Measurements from ENCODE around the gene ZNF57. TPM values are rescaled to one million over a fixed set of nuclear protein-coding genes. Genes with fewer than 3 reads are reported as not detected.
"Not testable (repeated sequence)": the region's sequence is repeated elsewhere in the genome, so short reads cannot be mapped to it uniquely, and the experiment has no call there.

ZNF57 gene
- total RNA-seq, 2 experiments from 2014 or later, result 5.0 to 5.1 TPM

DNA sequence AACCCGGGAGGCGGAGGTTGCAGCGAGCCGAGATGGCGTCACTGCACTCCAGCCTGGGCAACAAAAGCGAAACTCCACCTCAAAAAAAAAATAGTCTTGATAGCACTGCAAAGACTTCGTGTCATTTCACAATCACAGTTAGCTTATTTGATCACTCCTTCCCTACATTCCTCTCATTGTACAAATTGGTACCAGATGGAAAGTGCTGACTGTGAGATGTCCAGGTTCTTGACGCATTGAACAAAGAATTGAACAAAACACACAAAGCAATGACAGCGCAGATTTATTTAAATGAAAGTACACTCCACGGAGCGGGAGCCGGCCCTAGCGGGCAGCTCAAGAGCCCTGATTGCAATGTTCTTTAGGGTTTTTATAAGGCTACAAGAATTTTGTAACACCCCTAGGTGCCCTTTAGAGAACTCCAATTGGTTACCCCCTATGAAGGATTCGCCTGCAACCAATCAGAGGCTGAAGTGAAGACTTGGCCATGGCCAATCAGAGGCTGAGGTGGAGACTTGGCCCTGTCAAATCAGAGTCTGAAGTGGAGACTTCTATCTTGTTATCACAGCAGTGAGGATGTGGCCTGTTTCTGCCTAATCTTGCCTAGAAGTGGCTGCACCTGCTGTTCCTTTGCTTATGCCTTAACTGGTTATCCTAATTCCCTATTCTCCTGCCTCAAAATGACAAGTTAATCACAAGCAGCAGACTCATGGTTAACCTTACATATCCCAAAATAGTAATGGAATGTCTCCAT is 16.9 kb upstream of the ZNF57 start:
- intact Hi-C loops (cut with micrococcal nuclease), result no loop called here
- Mint-ChIP-seq H3K4me3 (no peak overlapping the region), H3K27ac (no peak overlapping the region), H3K36me3 (ENCODE audit: low read depth) (no peaks in the 10 kb centered on the region), H3K9me3 (peaks cover 4% of the 10 kb centered on the region), H3K4me1 (ENCODE audit: low read depth) (peaks cover 11% of the 10 kb centered on the region), H3K27me3 (peaks cover 1% of the 10 kb centered on the region)
- no peak for DNase-seq
- TF ChIP-seq, protein P1, sequence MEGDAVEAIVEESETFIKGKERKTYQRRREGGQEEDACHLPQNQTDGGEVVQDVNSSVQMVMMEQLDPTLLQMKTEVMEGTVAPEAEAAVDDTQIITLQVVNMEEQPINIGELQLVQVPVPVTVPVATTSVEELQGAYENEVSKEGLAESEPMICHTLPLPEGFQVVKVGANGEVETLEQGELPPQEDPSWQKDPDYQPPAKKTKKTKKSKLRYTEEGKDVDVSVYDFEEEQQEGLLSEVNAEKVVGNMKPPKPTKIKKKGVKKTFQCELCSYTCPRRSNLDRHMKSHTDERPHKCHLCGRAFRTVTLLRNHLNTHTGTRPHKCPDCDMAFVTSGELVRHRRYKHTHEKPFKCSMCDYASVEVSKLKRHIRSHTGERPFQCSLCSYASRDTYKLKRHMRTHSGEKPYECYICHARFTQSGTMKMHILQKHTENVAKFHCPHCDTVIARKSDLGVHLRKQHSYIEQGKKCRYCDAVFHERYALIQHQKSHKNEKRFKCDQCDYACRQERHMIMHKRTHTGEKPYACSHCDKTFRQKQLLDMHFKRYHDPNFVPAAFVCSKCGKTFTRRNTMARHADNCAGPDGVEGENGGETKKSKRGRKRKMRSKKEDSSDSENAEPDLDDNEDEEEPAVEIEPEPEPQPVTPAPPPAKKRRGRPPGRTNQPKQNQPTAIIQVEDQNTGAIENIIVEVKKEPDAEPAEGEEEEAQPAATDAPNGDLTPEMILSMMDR (IDR thresholded peaks at IDR 0.05), result no peak
- ChIA-PET CTCF (interaction anchor here (1.4 to 1.6 kb wide), 2 partner anchors 67 to 72 kb away, joined by 3 to 5 read pairs; no protein-coding TSS in a partner anchor), POLR2A (no interaction called here)
- ATAC-seq, result no peak

DNA sequence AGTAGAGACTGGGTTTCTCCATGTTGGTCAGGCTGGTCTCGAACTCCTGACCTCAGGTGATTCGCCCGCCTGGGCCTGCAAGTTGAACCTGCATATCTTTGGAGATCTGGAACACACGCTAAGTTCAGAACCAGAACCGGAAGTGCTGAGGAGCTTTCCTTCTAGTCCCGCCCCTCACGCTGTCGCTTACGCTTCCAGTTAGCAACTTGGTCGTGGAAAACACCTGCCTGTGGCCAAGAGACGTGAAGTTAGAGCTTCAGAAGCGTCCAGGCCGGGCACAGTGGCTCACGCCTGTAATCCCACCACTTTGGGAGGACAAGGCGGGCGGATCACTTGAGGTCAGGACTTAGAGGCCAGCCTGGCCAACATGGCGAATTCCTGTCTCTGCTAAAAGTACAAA is 15.0 kb upstream of the ZNF57 start:
- ChIA-PET CTCF (interaction anchor here (1.1 to 1.2 kb wide), 2 partner anchors 65 to 237 kb away, joined by 3 to 7 read pairs; no protein-coding TSS in a partner anchor), POLR2A (interaction anchor here (1.0 kb wide), 1 partner anchor 89 kb away, joined by 3 read pairs; no protein-coding TSS in a partner anchor)
- intact Hi-C loops (cut with micrococcal nuclease), result no loop called here
- TF ChIP-seq, protein P1 (IDR thresholded peaks at IDR 0.05), result no peak
- Mint-ChIP-seq H3K27ac (no peak overlapping the region), H3K9me3 (no peaks in the 10 kb centered on the region), H3K27me3 (peaks cover 3% of the 10 kb centered on the region), H3K4me3 (no peak overlapping the region), H3K36me3 (ENCODE audit: low read depth) (no peaks in the 10 kb centered on the region), H3K4me1 (ENCODE audit: low read depth) (peaks cover 11% of the 10 kb centered on the region)
- ATAC-seq, result no peak
- DNase-seq, result no peak

DNA sequence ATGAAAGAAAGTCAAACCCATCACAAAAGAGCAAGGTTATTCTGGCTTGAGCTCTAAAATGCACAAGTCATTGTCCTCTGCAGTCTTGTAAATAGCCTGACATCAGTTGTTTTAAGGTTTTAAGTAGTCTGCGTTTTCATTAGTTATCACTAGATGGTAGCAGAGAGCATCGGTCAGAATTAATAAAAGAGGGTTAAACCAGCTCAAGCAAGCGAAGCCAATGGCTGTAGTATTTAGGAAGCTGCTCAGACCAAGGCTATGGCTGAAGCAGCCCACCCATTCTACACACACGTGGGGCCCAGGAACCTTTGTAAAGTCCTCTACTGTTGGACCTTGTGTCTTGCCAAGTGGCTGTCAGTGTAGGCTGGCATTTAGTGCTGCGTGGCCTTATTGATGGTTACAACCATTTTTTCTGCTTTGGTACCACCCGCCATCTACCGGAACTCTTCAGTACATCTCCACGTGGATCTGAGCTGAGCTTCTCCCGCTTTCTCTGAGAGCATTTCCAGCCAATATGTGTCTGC is 13.3 kb upstream of the ZNF57 start:
- Mint-ChIP-seq H3K27me3 (peaks cover 3% of the 10 kb centered on the region), H3K4me1 (ENCODE audit: low read depth) (peaks cover 11% of the 10 kb centered on the region), H3K36me3 (ENCODE audit: low read depth) (no peaks in the 10 kb centered on the region), H3K9me3 (no peaks in the 10 kb centered on the region), H3K4me3 (no peak overlapping the region), H3K27ac (no peak overlapping the region)
- ATAC-seq (peak; percentile 69), DNase-seq (no peak)
- TF ChIP-seq, protein P1 (IDR thresholded peaks at IDR 0.05), result peak; percentile 76
- ChIA-PET POLR2A (no interaction called here), CTCF (interaction anchor here (0.6 to 2.1 kb wide), 28 partner anchors 9 to 349 kb away, joined by 3 to 15 read pairs (median 4); partner anchors contain the start of genes ZNF556 and ZNF77)
- intact Hi-C loops (cut with micrococcal nuclease), result no loop called here

DNA sequence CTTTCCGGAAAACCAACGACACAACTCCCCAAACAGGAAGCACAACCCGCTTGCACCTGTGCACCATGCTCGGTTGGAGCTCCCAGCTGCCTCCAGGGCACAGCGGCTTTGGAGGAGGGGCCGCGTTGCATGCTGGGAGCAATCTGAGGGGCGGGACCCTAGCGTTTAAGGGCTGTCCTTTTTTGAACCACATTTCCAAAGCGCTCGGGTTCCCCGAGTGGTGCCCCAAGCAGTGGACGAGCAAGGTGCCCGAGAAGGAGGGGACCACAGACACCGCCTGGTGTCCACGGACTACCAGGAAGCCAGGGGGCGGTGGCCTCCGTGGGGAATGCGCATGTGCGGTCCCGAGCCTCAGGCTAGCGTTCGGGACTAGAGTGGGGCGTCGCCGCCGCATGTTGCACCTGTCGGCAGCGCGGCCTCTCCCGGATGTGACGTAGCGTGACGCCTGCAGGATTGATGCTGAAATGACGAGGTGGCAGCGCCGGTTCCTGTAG is 11.9 kb upstream of the ZNF57 start:
- Mint-ChIP-seq H3K36me3 (ENCODE audit: low read depth) (no peaks in the 10 kb centered on the region), H3K4me3 (peak overlapping the region; percentile 38), H3K9me3 (no peaks in the 10 kb centered on the region), H3K27me3 (peaks cover 3% of the 10 kb centered on the region), H3K4me1 (ENCODE audit: low read depth) (peaks cover 11% of the 10 kb centered on the region), H3K27ac (peak overlapping the region; percentile 49)
- intact Hi-C loops (cut with micrococcal nuclease), result no loop called here
- ChIA-PET CTCF (interaction anchor here (0.8 to 2.1 kb wide), 5 partner anchors 35 to 350 kb away, joined by 3 to 12 read pairs (median 3); partner anchors contain the start of gene ZNF554), POLR2A (interaction anchor here (1.1 kb wide), 1 partner anchor 24 kb away, joined by 3 read pairs; no protein-coding TSS in a partner anchor)
- ATAC-seq (peak; percentile 74), DNase-seq (peak; percentile 54)
- TF ChIP-seq, protein P1 (IDR thresholded peaks at IDR 0.05), result no peak

DNA sequence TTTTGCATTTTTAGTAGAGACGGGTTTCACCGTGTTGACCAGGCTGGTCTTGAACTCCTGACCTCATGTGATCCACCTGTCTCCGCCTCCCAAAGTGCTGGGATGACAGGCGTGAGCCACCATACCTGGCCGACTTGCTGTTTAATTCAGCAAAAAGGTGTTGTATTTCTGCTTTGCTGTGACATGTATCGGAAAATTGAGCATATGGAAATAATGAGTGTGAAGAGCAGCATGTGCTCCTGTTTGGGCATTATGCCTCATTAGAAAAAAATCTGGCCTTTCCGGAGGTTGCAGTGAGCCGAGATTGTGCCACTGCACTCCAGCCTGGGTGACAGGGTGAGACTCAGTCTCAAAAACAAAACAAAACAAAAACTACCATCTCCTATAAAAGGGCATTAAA is 10.2 kb upstream of the ZNF57 start:
- H3K27me3 Mint-ChIP-seq; ATAC-seq; H3K36me3 Mint-ChIP-seq (ENCODE audit: low read depth); intact Hi-C loops (cut with micrococcal nuclease); POLR2A ChIA-PET; H3K27ac Mint-ChIP-seq; H3K4me3 Mint-ChIP-seq; DNase-seq; H3K9me3 Mint-ChIP-seq: not testable (repeated sequence)
- H3K4me1 Mint-ChIP-seq (ENCODE audit: low read depth), result peaks cover 11% of the 10 kb centered on the region
- CTCF ChIA-PET, result interaction anchor here (1.0 kb wide), 1 partner anchor 187 kb away, joined by 3 read pairs; no protein-coding TSS in a partner anchor

Data from activated CD8-positive, alpha-beta T cell treated with anti-CD3 and anti-CD28 coated beads for 36 hours (primary cell).